OCI-LY7 (cell line): ENCODE data around the gene DAP3.

Experiments used
- CTCF ChIP-seq: fragments of 200-600 bp; sonication (generic); conservative IDR thresholded peaks from 2 replicates; pipeline ENCODE4 v1.5.1; 2014; ENCODE audit warnings: mild to moderate bottlenecking, antibody characterized with exemption, low read length, moderate library complexity, mixed read lengths
- EZH2phosphoT487 ChIP-seq: fragments of 200-600 bp; sonication (generic); IDR thresholded peaks from 2 replicates; pipeline ENCODE4 v1.6.1; 2018; ENCODE audit warnings: low read depth, borderline replicate concordance, mild to moderate bottlenecking, mixed run types, antibody characterized with exemption, low read length, moderate library complexity, mixed read lengths

- TF ChIP-seq CTCF, result no peak
- TF ChIP-seq EZH2phosphoT487, result no peak
Observed at GRCh38 chr1:155709391-155709790, 20.5 kb downstream of the DAP3 start.
